A549 (cell line): ENCODE measurements around the gene MARCHF11. TPM values are rescaled to one million over a fixed set of nuclear protein-coding genes. Genes with fewer than 3 reads are reported as not detected.

ENCODE experiments used
- ATAC-seq, 2 experiments: fragments of 200-7000 bp in 1 of 2; fragments of >200 bp in 1 of 2; cut with Nextera tagmentation in 1 of 2; cut with Tn5 transposase in 1 of 2; 3 replicates each; pipeline versions ENCODE4 v1.8.0 to v1.9.1; 2018 to 2020; ENCODE audit warnings: mild to moderate bottlenecking in 1 of 2, moderate library complexity in 1 of 2
- CTCF ChIA-PET: fragments of 300-600 bp; sonication (Branson Sonifier 250); formaldehyde crosslinking; extraction: SDS; loops from one replicate; lab custom pipeline; 2021; ENCODE audit warnings: antibody characterized with exemption, inconsistent platforms; lab: Yijun Ruan, JAX
- POLR2A ChIA-PET: fragments of 350-600 bp; formaldehyde crosslinking; extraction: SDS; loops from one replicate; lab custom pipeline; 2021; ENCODE audit warnings: antibody characterized with exemption, inconsistent platforms; lab: Yijun Ruan, JAX
- DNase-seq, 2 experiments: peaks; one replicate each; pipeline versions ENCODE4 v3.0.0 to v3.0.0-alpha.2; 2011 to 2016; ENCODE audit warnings: low read depth in 1 of 2, low spot score in 1 of 2
- FAIRE-seq: peaks from 2 replicates; lab custom pipeline; 2011; peaks lifted over from hg19 to GRCh38; lab: Jason Lieb, UNC
- H3K27ac ChIP-seq, 2 experiments: fragments of >200 bp; sonication (Bioruptor Twin); formaldehyde crosslinking; 3 replicates each; pipeline ENCODE4 v1.5.1; 2016 to 2017
- H3K4me1 ChIP-seq: fragments of >200 bp; sonication (Bioruptor Twin); formaldehyde crosslinking; 3 replicates; pipeline ENCODE4 v1.6.1; 2016
- H3K4me2 ChIP-seq: fragments of >200 bp; sonication (Bioruptor Twin); formaldehyde crosslinking; 3 replicates; pipeline ENCODE4 v1.6.1; 2016
- H3K4me3 ChIP-seq: fragments of >200 bp; sonication (Bioruptor Twin); formaldehyde crosslinking; 3 replicates; pipeline ENCODE4 v1.5.1; 2016
- H3K9me3 ChIP-seq: fragments of >200 bp; sonication (Bioruptor Twin); formaldehyde crosslinking; 3 replicates; pipeline ENCODE4 v1.6.1; 2016
- CHD4 ChIP-seq: fragments of 200-600 bp; sonication (generic); IDR thresholded peaks from 2 replicates; pipeline ENCODE4 v1.6.1; 2016; ENCODE audit warnings: antibody characterized with exemption, mild to moderate bottlenecking, borderline replicate concordance
- ESRRA ChIP-seq: fragments of 150-350 bp; IDR thresholded peaks from 2 replicates; pipeline ENCODE4 v1.6.1; 2014; ENCODE audit warnings: mild to moderate bottlenecking, low read length, borderline replicate concordance
- GATA3 ChIP-seq: IDR thresholded peaks from 2 replicates; pipeline ENCODE4 v1.6.1; 2012; ENCODE audit warnings: borderline replicate concordance
- HDAC2 ChIP-seq: fragments of 200-600 bp; sonication (generic); IDR thresholded peaks from 2 replicates; pipeline ENCODE4 v1.6.1; 2016
- HEYL ChIP-seq: fragments of 250-450 bp; sonication (Bioruptor Pico); IDR thresholded peaks from 2 replicates; pipeline ENCODE4 v1.8.0; 2021; ENCODE audit warnings: mild to moderate bottlenecking, moderate library complexity
- HOXB13 ChIP-seq: fragments of 250-450 bp; sonication (Bioruptor Pico); IDR thresholded peaks from 2 replicates; pipeline ENCODE4 v1.5.0; 2020; ENCODE audit warnings: low read depth, mild to moderate bottlenecking, moderate library complexity
- JUNB ChIP-seq: fragments of >200 bp; sonication (Bioruptor Twin); formaldehyde crosslinking; IDR thresholded peaks from 2 replicates; pipeline ENCODE4 v1.6.1; 2016
- KDM1A ChIP-seq: fragments of 200-600 bp; sonication (generic); IDR thresholded peaks from 2 replicates; pipeline ENCODE4 v1.6.1; 2016; ENCODE audit warnings: low read depth, mild to moderate bottlenecking
- MAFK ChIP-seq: fragments of 450-650 bp; IDR thresholded peaks from 2 replicates; pipeline ENCODE4 v1.6.1; 2014; ENCODE audit not compliant: partially characterized antibody
- MAZ ChIP-seq: fragments of 150-350 bp; IDR thresholded peaks from 2 replicates; pipeline ENCODE4 v1.6.1; 2014; ENCODE audit warnings: antibody characterized with exemption, low read depth, low read length, borderline replicate concordance
- NPAS2 ChIP-seq: fragments of 250-450 bp; sonication (Bioruptor Pico); IDR thresholded peaks from 2 replicates; pipeline ENCODE4 v1.8.0; 2022; ENCODE audit warnings: mild to moderate bottlenecking, moderate library complexity, borderline replicate concordance
- NR3C1 ChIP-seq: fragments of >200 bp; sonication (Bioruptor Twin); formaldehyde crosslinking; IDR thresholded peaks from 3 replicates; pipeline ENCODE4 v1.6.1; 2017
- PHF8 ChIP-seq: fragments of 200-600 bp; sonication (generic); IDR thresholded peaks from 2 replicates; pipeline ENCODE4 v1.6.1; 2016; ENCODE audit warnings: low read depth, mild to moderate bottlenecking, antibody characterized with exemption, moderate library complexity, borderline replicate concordance
- POLR2A ChIP-seq: IDR thresholded peaks from 2 replicates; pipeline ENCODE4 v1.6.1; 2012; ENCODE audit warnings: mild to moderate bottlenecking, low read length
- POLR2AphosphoS2 ChIP-seq: conservative IDR thresholded peaks from 2 replicates; pipeline ENCODE4 v1.6.1; 2012; ENCODE audit warnings: low read length, improper control_type of control experiment, inconsistent platforms
- RAD21 ChIP-seq, 2 experiments: fragments of >200 bp in 1 of 2; sonication (Bioruptor Twin) in 1 of 2; formaldehyde crosslinking in 1 of 2; IDR thresholded peaks in 1 of 2; conservative IDR thresholded peaks in 1 of 2; 2 replicates in 1 of 2; 3 replicates in 1 of 2; pipeline ENCODE4 v1.6.1; 2012 to 2018; ENCODE audit warnings: inconsistent platforms in 1 of 2
- RARB ChIP-seq: fragments of 250-450 bp; sonication (Bioruptor Pico); IDR thresholded peaks from 2 replicates; pipeline ENCODE4 v1.8.0; 2021; ENCODE audit warnings: mild to moderate bottlenecking, moderate library complexity
- RCOR1 ChIP-seq: fragments of 150-350 bp; IDR thresholded peaks from 2 replicates; pipeline ENCODE4 v1.6.1; 2014; ENCODE audit warnings: antibody characterized with exemption, low read length, low read depth
- RFX5 ChIP-seq: fragments of 450-650 bp; IDR thresholded peaks from 2 replicates; pipeline ENCODE4 v1.7.1; 2014; ENCODE audit warnings: antibody characterized with exemption, mild to moderate bottlenecking, moderate library complexity
- RNF2 ChIP-seq: fragments of 200-600 bp; sonication (generic); IDR thresholded peaks from 2 replicates; pipeline ENCODE4 v1.6.1; 2016; ENCODE audit warnings: low read depth, mild to moderate bottlenecking, antibody characterized with exemption, moderate library complexity, borderline replicate concordance
- SREBF2 ChIP-seq: fragments of 450-650 bp; IDR thresholded peaks from 2 replicates; pipeline ENCODE4 v1.6.1; 2014; ENCODE audit warnings: mild to moderate bottlenecking, moderate library complexity
- TFCP2L1 ChIP-seq: fragments of 250-450 bp; sonication (Bioruptor Pico); IDR thresholded peaks from 2 replicates; pipeline ENCODE4 v1.5.0; 2021; ENCODE audit warnings: mild to moderate bottlenecking
- TP53 ChIP-seq: fragments of 250-450 bp; sonication (Bioruptor Pico); IDR thresholded peaks from 2 replicates; pipeline ENCODE4 v1.5.0; 2021; ENCODE audit warnings: mild to moderate bottlenecking, moderate library complexity
- ZC3H11A ChIP-seq: fragments of 450-650 bp; IDR thresholded peaks from 2 replicates; pipeline ENCODE4 v1.6.1; 2014; ENCODE audit warnings: antibody characterized with exemption, mild to moderate bottlenecking
- WGBS: methylation state at CpG from one replicate; pipeline ENCODE4 v1.1.6; 2017; ENCODE audit errors: missing lambda C conversion rate; 5-methylcytosine and 5-hydroxymethylcytosine counted together
- polyA plus RNA-seq, 4 experiments: library from polyadenylated mRNA; depleted of rRNA in 3 of 4; stranded (reverse); fragments of >200 nt; fragmentation: RNase III in 1 of 4; extraction: RNeasy Plus Mini Kit Qiagen cat#74134 plus additional on column Dnase treatment in 1 of 4; gene quantifications; 2 replicates in 3 of 4; 3 replicates in 1 of 4; pipeline ENCODE4 v1.2.3, GENCODE V29; 2011 to 2017
- TF ChIP-seq, protein P1 (sequence below): fragments of 150-350 bp; IDR thresholded peaks from 2 replicates; pipeline ENCODE4 v1.6.1; 2014; ENCODE audit warnings: low read depth, mild to moderate bottlenecking, low read length
- TF ChIP-seq, protein P2 (sequence below): IDR thresholded peaks from 2 replicates; pipeline ENCODE4 v1.6.1; 2012
- TF ChIP-seq, protein P3 (sequence below): IDR thresholded peaks from 2 replicates; pipeline ENCODE4 v1.6.1; 2012
- TF ChIP-seq, protein P4 (sequence below): fragments of >200 bp; sonication (Bioruptor Twin); formaldehyde crosslinking; IDR thresholded peaks from 3 replicates; pipeline ENCODE4 v1.6.1; 2016
- TF ChIP-seq, protein P5 (sequence below): fragments of >200 bp; sonication (Bioruptor Twin); formaldehyde crosslinking; IDR thresholded peaks from 2 replicates; pipeline ENCODE4 v1.6.1; 2016
- TF ChIP-seq, protein P6 (sequence below): fragments of 450-650 bp; IDR thresholded peaks from 2 replicates; pipeline ENCODE4 v1.6.1; 2014; ENCODE audit warnings: antibody characterized with exemption

MARCHF11 gene
- polyA plus RNA-seq, 2 of the 4 experiments (the other 2 are of a cell fraction) = not detected

DNA sequence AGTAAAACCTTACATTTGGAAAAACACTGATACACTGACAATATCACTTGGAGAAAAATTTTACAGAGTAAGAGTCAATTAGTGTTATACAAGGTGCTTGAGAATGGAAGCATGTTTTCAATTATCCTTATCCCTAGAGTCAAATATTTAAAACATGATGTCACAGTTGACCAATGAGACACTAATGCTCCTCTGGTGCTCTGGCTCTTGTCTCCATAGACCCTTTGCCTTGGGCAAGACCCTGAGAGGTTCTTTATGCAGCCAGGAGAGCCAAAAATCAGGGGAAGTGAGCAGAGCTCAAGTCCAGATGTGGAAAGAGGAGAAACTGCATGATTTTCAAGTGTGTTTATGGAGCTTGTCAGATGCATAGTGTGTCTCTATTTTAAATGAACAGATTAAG lies 153.9 kb downstream of the MARCHF11 start:
- H3K4me3 ChIP-seq = no peak overlapping the region
- DNase-seq (no peak), FAIRE-seq (no peak), ATAC-seq (no peak)
- H3K4me2 ChIP-seq = no peak overlapping the region
- H3K9me3 ChIP-seq = no peaks in the 10 kb centered on the region
- POLR2A ChIA-PET = no interaction called here
- no peak for TF ChIP-seq JUNB
- TF ChIP-seq PHF8 = no peak
- no peak for TF ChIP-seq ESRRA
- no peak for TF ChIP-seq RFX5
- TF ChIP-seq HDAC2 = no peak
- TF ChIP-seq, protein P1, sequence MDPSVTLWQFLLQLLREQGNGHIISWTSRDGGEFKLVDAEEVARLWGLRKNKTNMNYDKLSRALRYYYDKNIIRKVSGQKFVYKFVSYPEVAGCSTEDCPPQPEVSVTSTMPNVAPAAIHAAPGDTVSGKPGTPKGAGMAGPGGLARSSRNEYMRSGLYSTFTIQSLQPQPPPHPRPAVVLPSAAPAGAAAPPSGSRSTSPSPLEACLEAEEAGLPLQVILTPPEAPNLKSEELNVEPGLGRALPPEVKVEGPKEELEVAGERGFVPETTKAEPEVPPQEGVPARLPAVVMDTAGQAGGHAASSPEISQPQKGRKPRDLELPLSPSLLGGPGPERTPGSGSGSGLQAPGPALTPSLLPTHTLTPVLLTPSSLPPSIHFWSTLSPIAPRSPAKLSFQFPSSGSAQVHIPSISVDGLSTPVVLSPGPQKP = no peak
- no peak for TF ChIP-seq RAD21 (conservative IDR thresholded peaks at IDR 0.05 in 1 of 2, IDR thresholded peaks at IDR 0.05 in 1 of 2)
- no peaks in the 10 kb centered on the region for H3K4me1 ChIP-seq
- CTCF ChIA-PET = no interaction called here
- H3K27ac ChIP-seq = no peak overlapping the region

DNA sequence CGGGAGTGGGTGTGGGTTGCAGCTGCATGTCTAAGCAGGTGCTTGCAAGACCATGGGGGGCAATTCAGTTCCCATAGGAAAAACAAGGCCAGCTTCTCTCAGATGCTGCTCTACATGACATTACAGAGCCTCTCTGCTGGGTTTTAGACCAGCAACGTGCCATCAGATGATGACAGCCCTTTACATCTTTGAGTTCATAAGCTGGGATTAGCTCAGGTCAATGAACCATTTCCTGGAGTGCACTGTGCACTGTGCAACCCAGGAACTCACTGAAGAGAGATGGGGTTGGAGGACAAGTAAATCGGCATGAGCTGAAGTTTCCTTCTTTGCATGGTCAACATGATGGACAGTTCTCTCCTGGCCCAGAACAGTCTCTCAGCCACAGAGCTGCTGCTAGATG lies 160.6 kb downstream of the MARCHF11 start:
- DNase-seq (no peak), FAIRE-seq (no peak)
- Histone ChIP-seq H3K4me1 (no peaks in the 10 kb centered on the region), H3K4me3 (no peak overlapping the region)
- WGBS = 28% methylated on average over 3 of the region's 3 CpGs
- ChIA-PET POLR2A (no interaction called here), CTCF (no interaction called here)
- no peak for TF ChIP-seq KDM1A
- TF ChIP-seq, protein P2, sequence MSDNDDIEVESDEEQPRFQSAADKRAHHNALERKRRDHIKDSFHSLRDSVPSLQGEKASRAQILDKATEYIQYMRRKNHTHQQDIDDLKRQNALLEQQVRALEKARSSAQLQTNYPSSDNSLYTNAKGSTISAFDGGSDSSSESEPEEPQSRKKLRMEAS = no peak
- no peak for TF ChIP-seq PHF8
- no peak for TF ChIP-seq RCOR1
- no peak for TF ChIP-seq POLR2A
- TF ChIP-seq NPAS2 (CRISPR knock-in tag) = no peak
- no peak for TF ChIP-seq MAZ
- TF ChIP-seq MAFK = no peak
- TF ChIP-seq, protein P3, sequence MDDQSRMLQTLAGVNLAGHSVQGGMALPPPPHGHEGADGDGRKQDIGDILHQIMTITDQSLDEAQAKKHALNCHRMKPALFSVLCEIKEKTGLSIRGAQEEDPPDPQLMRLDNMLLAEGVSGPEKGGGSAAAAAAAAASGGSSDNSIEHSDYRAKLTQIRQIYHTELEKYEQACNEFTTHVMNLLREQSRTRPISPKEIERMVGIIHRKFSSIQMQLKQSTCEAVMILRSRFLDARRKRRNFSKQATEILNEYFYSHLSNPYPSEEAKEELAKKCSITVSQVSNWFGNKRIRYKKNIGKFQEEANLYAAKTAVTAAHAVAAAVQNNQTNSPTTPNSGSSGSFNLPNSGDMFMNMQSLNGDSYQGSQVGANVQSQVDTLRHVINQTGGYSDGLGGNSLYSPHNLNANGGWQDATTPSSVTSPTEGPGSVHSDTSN = no peak
- no peak for TF ChIP-seq RARB (CRISPR knock-in tag)
- no peak for TF ChIP-seq NR3C1
- no peak for TF ChIP-seq TP53 (CRISPR knock-in tag)
- no peak for TF ChIP-seq CHD4
- no peak for TF ChIP-seq HEYL (CRISPR knock-in tag)
- TF ChIP-seq, protein P4, sequence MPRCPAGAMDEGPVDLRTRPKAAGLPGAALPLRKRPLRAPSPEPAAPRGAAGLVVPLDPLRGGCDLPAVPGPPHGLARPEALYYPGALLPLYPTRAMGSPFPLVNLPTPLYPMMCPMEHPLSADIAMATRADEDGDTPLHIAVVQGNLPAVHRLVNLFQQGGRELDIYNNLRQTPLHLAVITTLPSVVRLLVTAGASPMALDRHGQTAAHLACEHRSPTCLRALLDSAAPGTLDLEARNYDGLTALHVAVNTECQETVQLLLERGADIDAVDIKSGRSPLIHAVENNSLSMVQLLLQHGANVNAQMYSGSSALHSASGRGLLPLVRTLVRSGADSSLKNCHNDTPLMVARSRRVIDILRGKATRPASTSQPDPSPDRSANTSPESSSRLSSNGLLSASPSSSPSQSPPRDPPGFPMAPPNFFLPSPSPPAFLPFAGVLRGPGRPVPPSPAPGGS = no peak
- no peak for TF ChIP-seq POLR2AphosphoS2
- no peak for TF ChIP-seq HOXB13 (CRISPR knock-in tag)
- TF ChIP-seq, all 56 proteins: peak for 0
- H3K4me2 ChIP-seq = no peak overlapping the region
- no peaks in the 10 kb centered on the region for H3K9me3 ChIP-seq
- no peak overlapping the region for H3K27ac ChIP-seq
- ATAC-seq = no peak

DNA sequence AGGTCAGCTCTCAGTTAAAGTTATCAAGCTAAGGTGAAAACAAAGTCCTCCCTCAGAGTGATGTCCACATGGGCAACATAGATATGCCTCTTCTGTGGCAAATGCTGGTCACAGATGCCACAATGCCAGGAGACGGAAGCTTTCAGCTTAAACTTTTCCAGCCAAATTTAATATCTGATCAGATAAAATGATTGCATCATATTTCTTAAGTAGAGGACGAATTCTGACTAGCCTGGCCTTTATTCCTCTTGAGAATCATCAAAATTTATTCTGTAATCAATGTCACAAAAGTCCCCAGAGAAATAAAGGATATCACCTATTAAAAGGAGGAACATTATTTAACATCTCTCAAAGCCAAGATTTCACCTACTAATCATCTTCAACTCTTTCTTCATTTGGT lies 161.9 kb downstream of the MARCHF11 start:
- 1% methylated on average over 2 of the region's 2 CpGs for WGBS
- no peak for TF ChIP-seq HDAC2
- no peak for TF ChIP-seq RCOR1
- no peak for TF ChIP-seq RNF2
- TF ChIP-seq TP53 (CRISPR knock-in tag) = no peak
- TF ChIP-seq SREBF2 = no peak
- TF ChIP-seq GATA3 = no peak
- no peak for TF ChIP-seq TFCP2L1 (CRISPR knock-in tag)
- TF ChIP-seq HEYL (CRISPR knock-in tag) = no peak
- TF ChIP-seq, protein P5, sequence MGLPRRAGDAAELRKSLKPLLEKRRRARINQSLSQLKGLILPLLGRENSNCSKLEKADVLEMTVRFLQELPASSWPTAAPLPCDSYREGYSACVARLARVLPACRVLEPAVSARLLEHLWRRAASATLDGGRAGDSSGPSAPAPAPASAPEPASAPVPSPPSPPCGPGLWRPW = no peak
- TF ChIP-seq, protein P6, sequence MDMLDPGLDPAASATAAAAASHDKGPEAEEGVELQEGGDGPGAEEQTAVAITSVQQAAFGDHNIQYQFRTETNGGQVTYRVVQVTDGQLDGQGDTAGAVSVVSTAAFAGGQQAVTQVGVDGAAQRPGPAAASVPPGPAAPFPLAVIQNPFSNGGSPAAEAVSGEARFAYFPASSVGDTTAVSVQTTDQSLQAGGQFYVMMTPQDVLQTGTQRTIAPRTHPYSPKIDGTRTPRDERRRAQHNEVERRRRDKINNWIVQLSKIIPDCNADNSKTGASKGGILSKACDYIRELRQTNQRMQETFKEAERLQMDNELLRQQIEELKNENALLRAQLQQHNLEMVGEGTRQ = no peak
- no peak for TF ChIP-seq ZC3H11A
- no peak for TF ChIP-seq HOXB13 (CRISPR knock-in tag)
- TF ChIP-seq KDM1A = no peak
- Histone ChIP-seq H3K4me3 (no peak overlapping the region), H3K9me3 (no peaks in the 10 kb centered on the region), H3K4me1 (no peaks in the 10 kb centered on the region), H3K27ac (no peak overlapping the region), H3K4me2 (no peak overlapping the region)
- ChIA-PET CTCF (interaction anchor here (0.6 kb wide), 1 partner anchor 124 kb away, joined by 3 read pairs; no protein-coding TSS in a partner anchor), POLR2A (interaction anchor here (0.7 kb wide), 1 partner anchor 944 kb away, joined by 5 read pairs; no protein-coding TSS in a partner anchor)
- ATAC-seq = no peak
- no peak for DNase-seq
- FAIRE-seq = no peak
